K562 (cell line): ENCODE measurements around the gene HOXB13. TPM values are rescaled to one million over a fixed set of nuclear protein-coding genes. Genes with fewer than 3 reads are reported as not detected.

Source experiments
- ATAC-seq: fragments of 200-7000 bp; cut with Tn5 transposase; 3 replicates; pipeline ENCODE4 v1.9.1; 2020; ENCODE audit warnings: moderate library complexity
- BruUV-seq: library from RNA; stranded (reverse); fragments of 400-500 nt; replicated peaks from 2 replicates; lab custom pipeline; 2021; lab: Mats Ljungman, UMichigan
- CTCF ChIA-PET: fragments of 300-600 bp; formaldehyde crosslinking; extraction: SDS; loops from one replicate; lab custom pipeline; 2021; ENCODE audit warnings: low intra/inter-chr PET ratio; lab: Yijun Ruan, JAX
- POLR2A ChIA-PET: fragments of 300-600, 350-650 bp; sonication (Branson Sonifier 250); formaldehyde crosslinking; extraction: SDS; loops from one replicate; lab custom pipeline; 2021; ENCODE audit warnings: antibody characterized with exemption, inconsistent platforms; lab: Yijun Ruan, JAX
- DNase-seq, 4 experiments: peaks; one replicate each; pipeline versions ENCODE4 v3.0.0 to v3.0.0-alpha.2; 2011 to 2018; ENCODE audit warnings: low spot score in 3 of 4, mixed read lengths in 3 of 4; ENCODE audit errors: extremely low read depth in 1 of 4
- FAIRE-seq: peaks from 2 replicates; lab custom pipeline; 2011; peaks lifted over from hg19 to GRCh38; lab: Jason Lieb, UNC
- H2AFZ ChIP-seq: 2 replicates; pipeline ENCODE4 v1.6.0; 2011; ENCODE audit warnings: low read depth, low read length, control low read depth, inconsistent platforms
- H3K27ac ChIP-seq: fragments of 200-600 bp; 3 replicates; pipeline ENCODE4 v1.8.0; 2011; ENCODE audit warnings: low read depth, mild to moderate bottlenecking, control low read depth, inconsistent platforms, low read length, moderate library complexity, mixed read lengths; ENCODE audit errors: extremely low read depth
- H3K27me3 ChIP-seq, 2 experiments: fragments of 300-600 bp in 1 of 2; 2 replicates in 1 of 2; 3 replicates in 1 of 2; pipeline versions ENCODE4 v1.6.0 to v1.8.0; 2011; ENCODE audit warnings: inconsistent platforms in 2 of 2, low read length in 2 of 2, mild to moderate bottlenecking in 1 of 2, mixed read lengths in 1 of 2, moderate library complexity in 1 of 2; ENCODE audit not compliant: control insufficient read depth in 2 of 2, insufficient read depth in 2 of 2
- H3K36me3 ChIP-seq: fragments of 300-600 bp; 3 replicates; pipeline ENCODE4 v1.8.0; 2011; ENCODE audit warnings: mild to moderate bottlenecking, low read length, inconsistent platforms; ENCODE audit not compliant: control insufficient read depth, insufficient read depth
- H3K4me1 ChIP-seq, 2 experiments: fragments of 200-600 bp in 1 of 2; replicated peaks in 1 of 2; 2 replicates in 1 of 2; 3 replicates in 1 of 2; pipeline versions ENCODE4 v1.5.1 to v1.8.0; 2011; ENCODE audit warnings: inconsistent platforms in 2 of 2, low read length in 2 of 2, mild to moderate bottlenecking in 1 of 2, mixed read lengths in 1 of 2, moderate library complexity in 1 of 2; ENCODE audit not compliant: control insufficient read depth in 2 of 2, insufficient read depth in 2 of 2
- H3K4me2 ChIP-seq: 2 replicates; pipeline ENCODE4 v1.6.1; 2011; ENCODE audit warnings: low read length, control low read depth, inconsistent platforms, mixed read lengths; ENCODE audit not compliant: insufficient read depth
- H3K4me3 ChIP-seq: fragments of 200-600 bp; sonication (generic), shearing (Covaris generic); 2 replicates; pipeline ENCODE4 v1.5.1; 2016; ENCODE audit warnings: control low read depth, inconsistent platforms
- H3K79me2 ChIP-seq: fragments of 200-600 bp; 3 replicates; pipeline ENCODE4 v1.8.0; 2011; ENCODE audit warnings: low read length, inconsistent platforms; ENCODE audit not compliant: control insufficient read depth, insufficient read depth
- H3K9ac ChIP-seq, 2 experiments: 2 replicates each; pipeline versions ENCODE4 v1.6.0 to v1.6.1; 2011; ENCODE audit warnings: low read depth in 2 of 2, low read length in 2 of 2, control low read depth in 1 of 2, inconsistent platforms in 1 of 2, mild to moderate bottlenecking in 1 of 2, mixed read lengths in 1 of 2; ENCODE audit not compliant: insufficient read depth in 1 of 2
- H3K9me1 ChIP-seq: one replicate; pipeline ENCODE4 v1.6.0; 2011; ENCODE audit warnings: inconsistent platforms, mild to moderate bottlenecking, low read length, moderate library complexity; ENCODE audit not compliant: control insufficient read depth, insufficient read depth
- H3K9me3 ChIP-seq: replicated peaks from 2 replicates; pipeline ENCODE4 v1.5.1; 2011; ENCODE audit warnings: low read depth, low read length, inconsistent platforms; ENCODE audit not compliant: control insufficient read depth, insufficient read depth
- H4K20me1 ChIP-seq: replicated peaks from 2 replicates; pipeline ENCODE4 v1.6.1; 2011; ENCODE audit warnings: low read length, inconsistent platforms, mixed read lengths; ENCODE audit not compliant: control insufficient read depth, insufficient read depth
- CC2D1A ChIP-seq: fragments of 450-650 bp; IDR thresholded peaks from 2 replicates; pipeline ENCODE4 v1.6.1; 2017; ENCODE audit warnings: mild to moderate bottlenecking
- CHCHD3 ChIP-seq: fragments of 250-450 bp; sonication (Bioruptor Pico); IDR thresholded peaks from 2 replicates; pipeline ENCODE4 v2.1.2; 2022; ENCODE audit warnings: mild to moderate bottlenecking
- EZH2 ChIP-seq: IDR thresholded peaks from 2 replicates; pipeline ENCODE4 v1.6.1; 2012; ENCODE audit warnings: low read depth, mild to moderate bottlenecking, inconsistent platforms, low read length, borderline replicate concordance
- GATA2 ChIP-seq: sonication (generic); formaldehyde crosslinking; IDR thresholded peaks from 2 replicates; pipeline ENCODE4 v1.4.0; 2020; ENCODE audit warnings: mild to moderate bottlenecking, missing genetic modification reagents
- HOXB6 ChIP-seq: fragments of 250-450 bp; sonication (Bioruptor Pico); IDR thresholded peaks from 2 replicates; pipeline ENCODE4 v1.5.1; 2022; ENCODE audit warnings: mild to moderate bottlenecking, borderline replicate concordance
- KAT2B ChIP-seq: IDR thresholded peaks from one replicate; pipeline ENCODE4 v1.6.1; 2012; ENCODE audit warnings: low read depth, mild to moderate bottlenecking, control low read depth, inconsistent platforms, low read length, moderate library complexity
- MAFK ChIP-seq: IDR thresholded peaks from 2 replicates; pipeline ENCODE4 v1.6.1; 2011; ENCODE audit warnings: low read length, improper control_type of control experiment
- MEF2D ChIP-seq: conservative IDR thresholded peaks from 2 replicates; pipeline ENCODE4 v1.6.1; 2016; ENCODE audit warnings: low read depth, missing genetic modification characterization, missing compliant biosample characterization
- MTF1 ChIP-seq: fragments of 250-450 bp; sonication (Bioruptor Pico); IDR thresholded peaks from 2 replicates; pipeline ENCODE4 v1.9.0; 2021; ENCODE audit warnings: moderate library complexity, mild to moderate bottlenecking, inconsistent platforms, borderline replicate concordance
- NFE2 ChIP-seq: IDR thresholded peaks from 2 replicates; pipeline ENCODE4 v1.6.1; 2014; ENCODE audit warnings: antibody characterized with exemption, low read depth
- NR3C1 ChIP-seq: sonication (generic); formaldehyde crosslinking; IDR thresholded peaks from 2 replicates; pipeline ENCODE4 v1.8.1; 2022; ENCODE audit warnings: missing genetic modification reagents
- PHB2 ChIP-seq: fragments of 450-650 bp; IDR thresholded peaks from 2 replicates; pipeline ENCODE4 v1.6.1; 2017; ENCODE audit warnings: low read depth
- TBP ChIP-seq: optimal IDR thresholded peaks from 2 replicates; pipeline ENCODE3; 2011; ENCODE audit warnings: low read depth, low read length, improper control_type of control experiment
- TCF3 ChIP-seq: sonication (generic); formaldehyde crosslinking; IDR thresholded peaks from 2 replicates; pipeline ENCODE4 v1.4.0; 2020; ENCODE audit warnings: mild to moderate bottlenecking, missing genetic modification reagents
- ZKSCAN1 ChIP-seq: fragments of 150-350 bp; IDR thresholded peaks from 2 replicates; pipeline ENCODE4 v1.6.1; 2016; ENCODE audit warnings: low read depth, low read length
- ZNF239 ChIP-seq: fragments of 250-450 bp; sonication (Bioruptor Pico); IDR thresholded peaks from 2 replicates; pipeline ENCODE4 v1.4.0; 2020; ENCODE audit warnings: mild to moderate bottlenecking
- WGBS: fragments of 100-300 bp; shearing (Covaris generic); methylation state at CpG from one replicate; pipeline ENCODE4 v1.1.6; 2016; ENCODE audit warnings: low coverage, mixed read lengths; ENCODE audit not compliant: insufficient coverage; ENCODE audit errors: missing lambda C conversion rate; 5-methylcytosine and 5-hydroxymethylcytosine counted together
- in situ Hi-C: fragments of 300-500 bp; cut with MboI; formaldehyde crosslinking; loops from 4 replicates; pipeline ENCODE4 v1.15.0; 2018; ENCODE audit warnings: inconsistent platforms, mixed read lengths
- intact Hi-C: fragments of 100-400 bp; cut with micrococcal nuclease; formaldehyde crosslinking; loops from 2 replicates; pipeline ENCODE4 v1.14.2; 2022
- polyA plus RNA-seq, 8 experiments: library from polyadenylated mRNA; depleted of rRNA in 4 of 8; stranded (reverse) in 5 of 8; unstranded in 3 of 8; fragments of >200 nt; fragmentation: Nextera tagmentation in 2 of 8; fragmentation: Illumina TruSeq in 1 of 8; extraction: Ambion mirVana in 2 of 8; extraction: Trizol in 1 of 8; gene quantifications; 2 replicates each; pipeline versions ENCODE4 v1.2.1 to v1.2.3, GENCODE V29; 2011 to 2014; ENCODE audit warnings: inconsistent platforms in 1 of 8, missing spikeins in 1 of 8
- total RNA-seq, 7 experiments: library from RNA; depleted of rRNA in 6 of 7; stranded (reverse); fragments of >200 nt in 6 of 7; fragmentation: Illumina TruSeq in 2 of 7; extraction: Trizol in 2 of 7; gene quantifications; 2 replicates each; pipeline versions ENCODE4 v1.2.1 to v1.2.3, GENCODE V29; 2011 to 2021; ENCODE audit warnings: low replicate concordance in 1 of 7
- TF ChIP-seq, protein P1 (sequence below): fragments of 200-800 bp; sonication (Bioruptor generic); IDR thresholded peaks from 2 replicates; pipeline ENCODE4 v1.6.1; 2017; ENCODE audit warnings: missing genetic modification characterization, missing compliant biosample characterization
- TF ChIP-seq, protein P2 (sequence below): sonication (generic); formaldehyde crosslinking; IDR thresholded peaks from 2 replicates; pipeline ENCODE4 v1.8.0; 2023; ENCODE audit warnings: mild to moderate bottlenecking, missing genetic modification reagents

HOXB13 gene
- total and polyA plus RNA-seq, 9 of the 15 experiments (the other 6 are each of a cell fraction or from before 2014, with no cell fraction given), result not detected

DNA sequence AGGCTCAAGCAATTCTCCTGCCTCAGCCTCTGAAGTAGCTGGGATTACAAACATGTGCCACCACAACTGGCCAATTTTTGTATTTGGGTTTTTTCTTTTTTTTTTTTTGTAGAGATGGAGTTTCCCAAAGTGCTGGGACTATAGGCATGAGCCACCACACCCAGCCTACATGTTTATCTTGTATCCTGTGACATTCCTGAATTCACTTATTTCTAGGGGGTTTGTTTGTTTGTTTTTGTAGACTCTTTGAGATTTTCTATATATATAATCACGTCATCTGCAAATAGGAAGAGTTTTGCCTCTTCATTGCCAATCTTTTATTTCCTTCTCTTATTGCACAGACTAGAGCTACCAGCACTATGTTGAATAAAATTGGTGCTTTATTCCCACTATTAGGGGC, 35.4 kb downstream of the HOXB13 start:
- no peak overlapping the region for H3K4me2 ChIP-seq

More for the DNA sequence above, 35.4 kb downstream of the HOXB13 start:
- no peak for FAIRE-seq
- in situ Hi-C loops, result loop anchor here (25.0 kb wide), 1 partner anchor 344 kb away; no protein-coding TSS in a partner anchor
- intact Hi-C loops, result no loop called here
- Histone ChIP-seq H3K27me3 (peaks cover 2 to 4% of the 10 kb centered on the region in 2 experiments; a peak in 3 of 5 replicates), H3K4me3 (no peak overlapping the region), H3K4me1 (no peaks in the 10 kb centered on the region; a peak in 1 of 5 replicates), H3K9ac (no peak overlapping the region), H3K9me3 (no peaks in the 10 kb centered on the region), H4K20me1 (no peaks in the 10 kb centered on the region), H3K9me1 (no peaks in the 10 kb centered on the region), H2AFZ (no peak overlapping the region), H3K27ac (no peak overlapping the region), H3K36me3 (no peaks in the 10 kb centered on the region), H3K79me2 (no peaks in the 10 kb centered on the region)
- no TSS peak for BruUV-seq
- CTCF ChIA-PET, result interaction anchor here (0.7 kb wide), 1 partner anchor 537 kb away, joined by 5 read pairs; no protein-coding TSS in a partner anchor
- no peak for ATAC-seq
- TF ChIP-seq EZH2, result no peak
- no peak for TF ChIP-seq NR3C1 (CRISPR knock-in tag)
- TF ChIP-seq NFE2, result no peak
- TF ChIP-seq TCF3 (CRISPR knock-in tag), result no peak
- no peak for TF ChIP-seq MAFK
- no peak for TF ChIP-seq HOXB6
- TF ChIP-seq, protein P1, sequence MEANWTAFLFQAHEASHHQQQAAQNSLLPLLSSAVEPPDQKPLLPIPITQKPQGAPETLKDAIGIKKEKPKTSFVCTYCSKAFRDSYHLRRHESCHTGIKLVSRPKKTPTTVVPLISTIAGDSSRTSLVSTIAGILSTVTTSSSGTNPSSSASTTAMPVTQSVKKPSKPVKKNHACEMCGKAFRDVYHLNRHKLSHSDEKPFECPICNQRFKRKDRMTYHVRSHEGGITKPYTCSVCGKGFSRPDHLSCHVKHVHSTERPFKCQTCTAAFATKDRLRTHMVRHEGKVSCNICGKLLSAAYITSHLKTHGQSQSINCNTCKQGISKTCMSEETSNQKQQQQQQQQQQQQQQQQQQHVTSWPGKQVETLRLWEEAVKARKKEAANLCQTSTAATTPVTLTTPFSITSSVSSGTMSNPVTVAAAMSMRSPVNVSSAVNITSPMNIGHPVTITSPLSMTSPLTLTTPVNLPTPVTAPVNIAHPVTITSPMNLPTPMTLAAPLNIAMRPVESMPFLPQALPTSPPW (CRISPR knock-in tag), result no peak
- TF ChIP-seq TBP, result no peak
- TF ChIP-seq CHCHD3 (CRISPR knock-in tag), result no peak
- TF ChIP-seq, protein P2, sequence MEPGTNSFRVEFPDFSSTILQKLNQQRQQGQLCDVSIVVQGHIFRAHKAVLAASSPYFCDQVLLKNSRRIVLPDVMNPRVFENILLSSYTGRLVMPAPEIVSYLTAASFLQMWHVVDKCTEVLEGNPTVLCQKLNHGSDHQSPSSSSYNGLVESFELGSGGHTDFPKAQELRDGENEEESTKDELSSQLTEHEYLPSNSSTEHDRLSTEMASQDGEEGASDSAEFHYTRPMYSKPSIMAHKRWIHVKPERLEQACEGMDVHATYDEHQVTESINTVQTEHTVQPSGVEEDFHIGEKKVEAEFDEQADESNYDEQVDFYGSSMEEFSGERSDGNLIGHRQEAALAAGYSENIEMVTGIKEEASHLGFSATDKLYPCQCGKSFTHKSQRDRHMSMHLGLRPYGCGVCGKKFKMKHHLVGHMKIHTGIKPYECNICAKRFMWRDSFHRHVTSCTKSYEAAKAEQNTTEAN (CRISPR knock-in tag), result no peak
- TF ChIP-seq MEF2D (tag), result no peak
- no peak for TF ChIP-seq PHB2
- TF ChIP-seq CC2D1A, result no peak
- no peak for TF ChIP-seq ZKSCAN1
- no peak for TF ChIP-seq KAT2B
- TF ChIP-seq ZNF239 (CRISPR knock-in tag), result no peak
- TF ChIP-seq MTF1, result no peak
- no peak for TF ChIP-seq GATA2 (CRISPR knock-in tag)
- 0% methylated on average over 1 of the region's 1 CpG for WGBS
- no peak for DNase-seq
- POLR2A ChIA-PET, result interaction anchor here (0.6 kb wide), 1 partner anchor 73 kb away, joined by 3 read pairs; no protein-coding TSS in a partner anchor
